K562 (cell line): ENCODE data around the gene BANF2. TPM values are rescaled to one million over a fixed set of nuclear protein-coding genes. Genes with fewer than 3 reads are reported as not detected.
"Not testable (repeated sequence)": the region's sequence is repeated elsewhere in the genome, so short reads cannot be mapped to it uniquely, and the experiment has no call there.

Experiments
- ATAC-seq: fragments of 200-7000 bp; cut with Tn5 transposase; 3 replicates; pipeline ENCODE4 v1.9.1; 2020; ENCODE audit warnings: moderate library complexity
- BruUV-seq: library from RNA; stranded (reverse); fragments of 400-500 nt; replicated peaks from 2 replicates; lab custom pipeline; 2021; lab: Mats Ljungman, UMichigan
- CTCF ChIA-PET: fragments of 300-600 bp; formaldehyde crosslinking; extraction: SDS; loops from one replicate; lab custom pipeline; 2021; ENCODE audit warnings: low intra/inter-chr PET ratio; lab: Yijun Ruan, JAX
- POLR2A ChIA-PET: fragments of 300-600, 350-650 bp; sonication (Branson Sonifier 250); formaldehyde crosslinking; extraction: SDS; loops from one replicate; lab custom pipeline; 2021; ENCODE audit warnings: antibody characterized with exemption, inconsistent platforms; lab: Yijun Ruan, JAX
- DNase-seq, 4 experiments: peaks; one replicate each; pipeline versions ENCODE4 v3.0.0 to v3.0.0-alpha.2; 2011 to 2018; ENCODE audit warnings: low spot score in 3 of 4, mixed read lengths in 3 of 4; ENCODE audit errors: extremely low read depth in 1 of 4
- FAIRE-seq: peaks from 2 replicates; lab custom pipeline; 2011; peaks lifted over from hg19 to GRCh38; lab: Jason Lieb, UNC
- H2AFZ ChIP-seq: 2 replicates; pipeline ENCODE4 v1.6.0; 2011; ENCODE audit warnings: low read depth, low read length, control low read depth, inconsistent platforms
- H3K27ac ChIP-seq: fragments of 200-600 bp; 3 replicates; pipeline ENCODE4 v1.8.0; 2011; ENCODE audit warnings: low read depth, mild to moderate bottlenecking, control low read depth, inconsistent platforms, low read length, moderate library complexity, mixed read lengths; ENCODE audit errors: extremely low read depth
- H3K27me3 ChIP-seq, 2 experiments: fragments of 300-600 bp in 1 of 2; 2 replicates in 1 of 2; 3 replicates in 1 of 2; pipeline versions ENCODE4 v1.6.0 to v1.8.0; 2011; ENCODE audit warnings: inconsistent platforms in 2 of 2, low read length in 2 of 2, mild to moderate bottlenecking in 1 of 2, mixed read lengths in 1 of 2, moderate library complexity in 1 of 2; ENCODE audit not compliant: control insufficient read depth in 2 of 2, insufficient read depth in 2 of 2
- H3K36me3 ChIP-seq: fragments of 300-600 bp; 3 replicates; pipeline ENCODE4 v1.8.0; 2011; ENCODE audit warnings: mild to moderate bottlenecking, low read length, inconsistent platforms; ENCODE audit not compliant: control insufficient read depth, insufficient read depth
- H3K4me1 ChIP-seq, 2 experiments: fragments of 200-600 bp in 1 of 2; replicated peaks in 1 of 2; 2 replicates in 1 of 2; 3 replicates in 1 of 2; pipeline versions ENCODE4 v1.5.1 to v1.8.0; 2011; ENCODE audit warnings: inconsistent platforms in 2 of 2, low read length in 2 of 2, mild to moderate bottlenecking in 1 of 2, mixed read lengths in 1 of 2, moderate library complexity in 1 of 2; ENCODE audit not compliant: control insufficient read depth in 2 of 2, insufficient read depth in 2 of 2
- H3K4me2 ChIP-seq: 2 replicates; pipeline ENCODE4 v1.6.1; 2011; ENCODE audit warnings: low read length, control low read depth, inconsistent platforms, mixed read lengths; ENCODE audit not compliant: insufficient read depth
- H3K4me3 ChIP-seq: fragments of 200-600 bp; sonication (generic), shearing (Covaris generic); 2 replicates; pipeline ENCODE4 v1.5.1; 2016; ENCODE audit warnings: control low read depth, inconsistent platforms
- H3K79me2 ChIP-seq: fragments of 200-600 bp; 3 replicates; pipeline ENCODE4 v1.8.0; 2011; ENCODE audit warnings: low read length, inconsistent platforms; ENCODE audit not compliant: control insufficient read depth, insufficient read depth
- H3K9ac ChIP-seq, 2 experiments: 2 replicates each; pipeline versions ENCODE4 v1.6.0 to v1.6.1; 2011; ENCODE audit warnings: low read depth in 2 of 2, low read length in 2 of 2, control low read depth in 1 of 2, inconsistent platforms in 1 of 2, mild to moderate bottlenecking in 1 of 2, mixed read lengths in 1 of 2; ENCODE audit not compliant: insufficient read depth in 1 of 2
- H3K9me1 ChIP-seq: one replicate; pipeline ENCODE4 v1.6.0; 2011; ENCODE audit warnings: inconsistent platforms, mild to moderate bottlenecking, low read length, moderate library complexity; ENCODE audit not compliant: control insufficient read depth, insufficient read depth
- H3K9me3 ChIP-seq: replicated peaks from 2 replicates; pipeline ENCODE4 v1.5.1; 2011; ENCODE audit warnings: low read depth, low read length, inconsistent platforms; ENCODE audit not compliant: control insufficient read depth, insufficient read depth
- H4K20me1 ChIP-seq: replicated peaks from 2 replicates; pipeline ENCODE4 v1.6.1; 2011; ENCODE audit warnings: low read length, inconsistent platforms, mixed read lengths; ENCODE audit not compliant: control insufficient read depth, insufficient read depth
- MYNN ChIP-seq, 2 experiments: sonication (generic); formaldehyde crosslinking in 1 of 2; IDR thresholded peaks; 2 replicates each; pipeline versions ENCODE4 v1.5.0 to v1.6.1; 2016 to 2020; ENCODE audit warnings: antibody characterized with exemption in 1 of 2, missing genetic modification reagents in 1 of 2
- TCF7L2 ChIP-seq: fragments of 150-350 bp; IDR thresholded peaks from 2 replicates; pipeline ENCODE4 v1.6.1; 2016; ENCODE audit warnings: low read depth, mild to moderate bottlenecking, low read length, moderate library complexity
- THAP7 ChIP-seq: fragments of 250-450 bp; sonication (Bioruptor Pico); IDR thresholded peaks from 2 replicates; pipeline ENCODE4 v1.5.0; 2021
- USF1 ChIP-seq: sonication (generic); formaldehyde crosslinking; IDR thresholded peaks from 2 replicates; pipeline ENCODE4 v1.9.0; 2022; ENCODE audit warnings: mild to moderate bottlenecking, missing genetic modification reagents
- ZFP36 ChIP-seq: fragments of 150-350 bp; IDR thresholded peaks from 2 replicates; pipeline ENCODE4 v1.6.1; 2018; ENCODE audit warnings: low read length, low read depth; ENCODE audit not compliant: partially characterized antibody
- ZNF24 ChIP-seq: fragments of 450-650 bp; IDR thresholded peaks from 2 replicates; pipeline ENCODE4 v1.6.1; 2016
- ZNF699 ChIP-seq: fragments of 250-450 bp; sonication (Bioruptor Pico); IDR thresholded peaks from 2 replicates; pipeline ENCODE4 v1.8.0; 2021; ENCODE audit warnings: mild to moderate bottlenecking, moderate library complexity; ENCODE audit not compliant: insufficient replicate concordance
- WGBS: fragments of 100-300 bp; shearing (Covaris generic); methylation state at CpG from one replicate; pipeline ENCODE4 v1.1.6; 2016; ENCODE audit warnings: low coverage, mixed read lengths; ENCODE audit not compliant: insufficient coverage; ENCODE audit errors: missing lambda C conversion rate; 5-methylcytosine and 5-hydroxymethylcytosine counted together
- in situ Hi-C: fragments of 300-500 bp; cut with MboI; formaldehyde crosslinking; loops from 4 replicates; pipeline ENCODE4 v1.15.0; 2018; ENCODE audit warnings: inconsistent platforms, mixed read lengths
- intact Hi-C: fragments of 100-400 bp; cut with micrococcal nuclease; formaldehyde crosslinking; loops from 2 replicates; pipeline ENCODE4 v1.14.2; 2022
- polyA plus RNA-seq, 8 experiments: library from polyadenylated mRNA; depleted of rRNA in 4 of 8; stranded (reverse) in 5 of 8; unstranded in 3 of 8; fragments of >200 nt; fragmentation: Nextera tagmentation in 2 of 8; fragmentation: Illumina TruSeq in 1 of 8; extraction: Ambion mirVana in 2 of 8; extraction: Trizol in 1 of 8; gene quantifications; 2 replicates each; pipeline versions ENCODE4 v1.2.1 to v1.2.3, GENCODE V29; 2011 to 2014; ENCODE audit warnings: inconsistent platforms in 1 of 8, missing spikeins in 1 of 8
- total RNA-seq, 7 experiments: library from RNA; depleted of rRNA in 6 of 7; stranded (reverse); fragments of >200 nt in 6 of 7; fragmentation: Illumina TruSeq in 2 of 7; extraction: Trizol in 2 of 7; gene quantifications; 2 replicates each; pipeline versions ENCODE4 v1.2.1 to v1.2.3, GENCODE V29; 2011 to 2021; ENCODE audit warnings: low replicate concordance in 1 of 7

Gene BANF2
- total and polyA plus RNA-seq, 9 of the 15 experiments (the other 6 are each of a cell fraction or from before 2014, with no cell fraction given): not detected

GRCh38 chr20:17775600-17775999, 75.8 kb downstream of the BANF2 start:
- Histone ChIP-seq H2AFZ (no peak overlapping the region), H4K20me1 (no peaks in the 10 kb centered on the region), H3K27me3 (peaks cover 8 to 26% of the 10 kb centered on the region in 2 experiments; a peak in 3 of 5 replicates), H3K27ac (no peak overlapping the region), H3K36me3 (no peaks in the 10 kb centered on the region), H3K4me1 (no peaks in the 10 kb centered on the region), H3K9me3 (no peaks in the 10 kb centered on the region), H3K79me2 (no peaks in the 10 kb centered on the region), H3K4me2 (no peak overlapping the region), H3K9ac (no peak overlapping the region), H3K4me3 (no peak overlapping the region), H3K9me1 (no peaks in the 10 kb centered on the region)
- BruUV-seq: no TSS peak
- 7% methylated on average over 5 of the region's 5 CpGs for WGBS
- ATAC-seq (no peak), DNase-seq (no peak), FAIRE-seq (no peak)
- ChIA-PET POLR2A (interaction anchor here (0.8 kb wide), 1 partner anchor 11 kb away, joined by 4 read pairs; no protein-coding TSS in a partner anchor), CTCF (no interaction called here)
- intact Hi-C loops (no loop called here), in situ Hi-C loops (no loop called here)
- TF ChIP-seq MYNN (IDR thresholded peaks at IDR 0.05) (no peak), MYNN (CRISPR knock-in tag; IDR thresholded peaks at IDR 0.05) (no peak), ZFP36 (peak; percentile 38)

GRCh38 chr20:17776551-17776950, 76.8 kb downstream of the BANF2 start:
- FAIRE-seq: no peak
- no peak overlapping the region for H3K4me3 ChIP-seq
- no peak overlapping the region for H3K9ac ChIP-seq
- H3K27me3 ChIP-seq: peaks cover 6 to 24% of the 10 kb centered on the region in 2 experiments; a peak in 3 of 5 replicates
- in situ Hi-C loops (no loop called here), intact Hi-C loops (no loop called here)
- no TSS peak for BruUV-seq
- ChIA-PET POLR2A (interaction anchor here (1.3 kb wide), 1 partner anchor 8 kb away, joined by 3 read pairs; no protein-coding TSS in a partner anchor), CTCF (no interaction called here)
- no peak overlapping the region for H3K4me2 ChIP-seq
- no peaks in the 10 kb centered on the region for H3K4me1 ChIP-seq
- no peak for DNase-seq
- ATAC-seq: no peak
- 0% methylated on average over 2 of the region's 2 CpGs for WGBS
- no peaks in the 10 kb centered on the region for H3K79me2 ChIP-seq
- H2AFZ ChIP-seq: no peak overlapping the region
- H3K9me3 ChIP-seq: no peaks in the 10 kb centered on the region
- TF ChIP-seq USF1: no peak
- no peak for TF ChIP-seq ZNF699 (CRISPR knock-in tag)
- no peak for TF ChIP-seq TCF7L2
- no peak for TF ChIP-seq ZNF24
- no peak for TF ChIP-seq THAP7
- no peaks in the 10 kb centered on the region for H3K36me3 ChIP-seq
- H3K9me1 ChIP-seq: no peaks in the 10 kb centered on the region
- H3K27ac ChIP-seq: no peak overlapping the region
- no peaks in the 10 kb centered on the region for H4K20me1 ChIP-seq

GRCh38 chr20:17779011-17779410, 79.2 kb downstream of the BANF2 start:
- H3K9me1 ChIP-seq, H3K27ac ChIP-seq, H3K4me2 ChIP-seq, H3K4me3 ChIP-seq, H3K9me3 ChIP-seq, H3K9ac ChIP-seq, in situ Hi-C loops, H2AFZ ChIP-seq, H4K20me1 ChIP-seq, FAIRE-seq, POLR2A ChIA-PET, DNase-seq, H3K79me2 ChIP-seq, CTCF ChIA-PET, intact Hi-C loops, H3K4me1 ChIP-seq, H3K36me3 ChIP-seq, BruUV-seq, ATAC-seq: not testable (repeated sequence)
- 13% methylated on average over 24 of the region's 32 CpGs for WGBS
- H3K27me3 ChIP-seq: peaks cover 11 to 18% of the 10 kb centered on the region in 2 experiments; a peak in 3 of 5 replicates
